T47D (cell line): ENCODE measurements around the gene HOXC9.

Experiments
- DNase-seq, 2 experiments: peaks; one replicate each; pipeline versions ENCODE4 v3.0.0 to v3.0.0-alpha.2; 2011 to 2012; ENCODE audit warnings: low read depth in 1 of 2, low spot score in 1 of 2
- JUND ChIP-seq: IDR thresholded peaks from 2 replicates; pipeline ENCODE4 v1.6.1; 2012; ENCODE audit warnings: low read depth
- in situ Hi-C: cut with HindIII; loops from 2 replicates; pipeline ENCODE4 v1.10.0; 2016; ENCODE audit warnings: low sequenced_read_pairs, low pct_unique_long_range_greater_than_20kb

Gene HOXC9

DNA sequence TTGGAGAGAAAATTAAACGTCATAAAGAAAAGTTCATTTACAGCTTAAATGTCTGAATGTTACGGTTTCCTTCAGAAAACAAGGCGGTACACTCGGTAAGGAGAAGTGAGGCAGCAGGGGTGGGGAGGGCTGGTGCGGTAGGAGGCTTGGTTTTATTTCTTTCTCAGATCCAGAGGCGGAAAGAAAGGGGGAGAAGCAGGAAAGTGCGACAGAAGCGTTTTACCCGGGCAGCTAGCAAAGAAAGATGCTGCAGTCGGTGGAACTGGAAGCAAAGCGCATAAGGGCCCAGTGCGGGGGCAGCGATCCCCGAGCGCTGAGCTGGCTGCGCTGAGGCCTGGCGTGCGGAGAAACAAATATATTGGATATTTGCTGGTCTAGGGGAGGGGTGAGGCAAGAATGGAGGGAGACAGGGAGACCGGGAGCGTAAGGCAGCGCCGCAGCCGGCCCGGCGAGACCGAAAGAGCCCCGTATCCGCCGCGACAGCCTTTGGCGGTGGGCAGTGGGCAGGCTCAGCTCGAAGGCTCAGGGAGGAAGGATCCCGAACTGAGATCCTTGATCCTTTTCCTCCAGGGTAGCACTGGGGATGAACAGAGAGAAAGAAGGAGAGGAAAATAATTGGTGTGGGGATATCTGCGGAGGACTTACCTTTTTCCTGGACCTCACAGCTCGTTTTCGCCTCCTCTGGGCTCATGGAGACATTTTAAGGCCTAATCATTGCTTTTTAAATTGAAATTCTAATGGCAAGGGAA lies 33.4 kb upstream of the HOXC9 start:
- no peak for DNase-seq
- in situ Hi-C loops: no loop called here
- TF ChIP-seq JUND: no peak

- in situ Hi-C loops: no loop called here
- TF ChIP-seq JUND: no peak
These were observed 32.5 kb upstream of the HOXC9 start for GRCh38 chr12:53967421-53967925.

GRCh38 chr12:53968214-53969127 lies 31.5 kb upstream of the HOXC9 start:
- DNase-seq: no peak
- in situ Hi-C loops: no loop called here
- TF ChIP-seq JUND: no peak

More at GRCh38 chr12:53967421-53967925, 32.5 kb upstream of the HOXC9 start:
- no peak for DNase-seq

DNA sequence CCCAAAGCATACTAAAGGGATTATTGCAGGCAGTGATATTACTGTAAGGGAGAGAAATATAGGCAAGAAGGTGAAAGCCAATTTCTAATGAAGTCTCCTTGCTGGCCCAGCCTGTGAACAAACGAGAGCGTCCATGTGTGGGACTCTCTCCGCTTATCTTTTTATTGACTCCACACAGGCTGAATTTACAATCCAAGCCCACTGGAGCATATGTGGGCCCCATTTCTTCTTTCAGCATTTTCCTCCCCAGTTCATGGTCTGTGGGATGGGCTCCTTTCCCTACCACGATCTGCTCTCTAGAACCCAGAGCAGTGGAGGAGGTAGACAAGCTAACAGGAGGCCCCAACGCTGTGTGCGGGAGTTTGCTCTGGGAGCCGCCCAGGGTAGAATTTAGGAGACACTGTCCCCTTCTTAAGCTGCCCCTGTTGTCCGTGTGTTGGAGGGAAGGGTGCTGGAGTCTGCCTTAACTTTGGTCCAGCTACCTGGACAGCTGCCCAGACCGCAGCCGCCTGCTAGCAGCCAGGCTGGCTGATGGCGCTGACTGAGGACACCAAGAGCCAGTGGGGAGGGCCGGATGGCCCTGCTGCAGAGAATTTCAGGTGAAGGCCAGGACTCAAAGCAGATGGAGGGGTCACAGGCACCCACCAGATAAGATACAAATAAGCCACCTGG lies 30.2 kb upstream of the HOXC9 start:
- DNase-seq: no peak
- TF ChIP-seq JUND: no peak
- in situ Hi-C loops: no loop called here

- in situ Hi-C loops: no loop called here
- DNase-seq: no peak
- no peak for TF ChIP-seq JUND
These were observed 29.5 kb upstream of the HOXC9 start for GRCh38 chr12:53970451-53970850.

DNA sequence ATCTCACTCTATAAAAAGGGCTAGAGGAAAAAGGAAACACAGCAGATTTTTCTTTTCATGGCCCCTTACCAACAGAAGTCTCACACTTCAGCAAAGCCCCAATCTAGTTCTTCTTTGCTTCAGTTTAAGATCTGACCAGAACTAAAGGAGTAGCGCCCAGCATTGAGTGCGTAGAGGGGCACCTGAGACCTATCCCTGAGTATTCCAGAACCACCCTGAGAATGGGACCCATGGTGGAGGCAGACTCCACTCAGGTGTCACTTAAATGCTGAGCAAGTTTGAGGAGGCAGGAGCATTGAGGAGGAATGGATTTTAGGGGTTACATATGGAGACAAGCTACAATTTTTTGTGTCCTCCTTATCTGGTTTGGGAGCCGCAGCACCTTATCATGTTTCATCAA lies 28.8 kb upstream of the HOXC9 start:
- no peak for TF ChIP-seq JUND
- in situ Hi-C loops: no loop called here

DNA sequence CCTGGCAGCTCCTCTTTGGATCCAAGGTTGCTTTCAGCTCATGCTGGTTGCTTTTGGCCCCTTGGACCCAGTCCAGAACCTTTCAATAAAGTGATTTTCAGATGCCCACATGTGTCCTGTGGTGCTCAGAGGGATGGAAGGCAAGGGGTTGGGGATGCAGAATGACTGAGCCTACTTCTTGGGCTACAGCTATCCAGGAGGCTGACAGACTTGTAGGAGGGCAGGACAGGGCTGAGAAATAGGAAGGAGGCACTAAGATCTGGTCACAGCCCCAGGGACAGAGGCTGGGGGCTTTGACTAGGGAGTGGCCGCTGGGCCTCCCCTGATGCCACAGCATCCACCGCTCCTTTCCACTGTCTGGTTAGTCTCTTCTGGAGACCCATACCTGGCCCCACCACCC lies 28.3 kb upstream of the HOXC9 start:
- TF ChIP-seq JUND: no peak
- in situ Hi-C loops: no loop called here

More for the DNA sequence above, 28.8 kb upstream of the HOXC9 start:
- DNase-seq: no peak

DNA sequence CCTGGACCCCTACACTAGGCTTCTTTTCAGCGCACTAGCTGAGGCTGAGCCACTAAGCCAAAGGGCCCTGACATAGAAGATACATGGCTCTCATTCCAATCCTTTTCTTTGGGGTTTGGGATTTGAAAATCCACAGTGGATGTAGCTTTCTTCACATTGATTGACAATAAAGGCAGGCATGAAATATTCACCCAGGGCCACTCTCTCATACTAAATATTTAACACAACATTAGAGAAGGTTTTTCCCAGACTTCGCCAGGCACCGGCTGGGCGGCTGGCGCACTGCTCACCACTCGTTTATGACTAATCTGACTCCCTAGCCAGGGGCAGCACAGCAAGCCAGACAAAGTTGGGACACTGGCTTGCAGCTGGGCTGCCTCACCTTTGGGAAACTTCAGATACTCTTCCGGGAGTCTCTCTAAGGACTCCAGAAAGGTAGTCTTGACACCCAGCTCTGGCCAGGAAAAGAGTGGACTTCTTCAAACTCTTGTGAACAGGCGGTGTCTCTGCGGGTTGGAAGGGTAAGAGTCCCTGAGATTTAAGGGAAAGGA lies 27.7 kb upstream of the HOXC9 start:
- no peak for TF ChIP-seq JUND
- DNase-seq: no peak
- in situ Hi-C loops: no loop called here

More for the DNA sequence above, 28.3 kb upstream of the HOXC9 start:
- DNase-seq: no peak

DNA sequence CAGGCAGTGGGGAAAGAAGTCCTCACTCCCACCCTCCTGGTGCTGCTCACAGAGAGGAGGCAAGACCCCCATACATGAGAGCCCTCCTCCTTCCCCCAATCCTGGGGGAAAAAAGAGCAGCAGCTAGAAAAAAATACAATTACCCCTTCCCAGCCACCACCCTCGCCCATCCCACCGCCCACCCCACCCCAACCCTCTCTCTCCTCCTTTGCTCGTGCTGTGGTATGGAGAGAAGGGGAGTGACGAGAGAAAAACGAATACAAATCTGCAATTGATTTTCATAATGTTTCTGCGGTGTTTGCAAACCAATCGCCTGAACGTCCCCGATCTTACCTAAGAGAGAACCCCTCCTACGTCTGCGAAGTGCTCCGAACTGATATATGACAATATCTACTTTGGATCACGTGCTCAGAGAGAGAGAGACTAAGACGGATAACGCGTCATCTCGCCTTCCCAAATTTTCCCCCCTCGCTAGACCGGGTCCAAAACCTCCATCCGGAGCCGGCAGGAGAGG lies 27.2 kb upstream of the HOXC9 start, which contains the start of gene HOXC11:
HOXC11 (plus strand) TSS at position 405 of the 514 bp plus-strand sequence. CDS start 116 bp downstream, outside the sequence.
- no peak for DNase-seq
- in situ Hi-C loops: no loop called here
- no peak for TF ChIP-seq JUND

DNA sequence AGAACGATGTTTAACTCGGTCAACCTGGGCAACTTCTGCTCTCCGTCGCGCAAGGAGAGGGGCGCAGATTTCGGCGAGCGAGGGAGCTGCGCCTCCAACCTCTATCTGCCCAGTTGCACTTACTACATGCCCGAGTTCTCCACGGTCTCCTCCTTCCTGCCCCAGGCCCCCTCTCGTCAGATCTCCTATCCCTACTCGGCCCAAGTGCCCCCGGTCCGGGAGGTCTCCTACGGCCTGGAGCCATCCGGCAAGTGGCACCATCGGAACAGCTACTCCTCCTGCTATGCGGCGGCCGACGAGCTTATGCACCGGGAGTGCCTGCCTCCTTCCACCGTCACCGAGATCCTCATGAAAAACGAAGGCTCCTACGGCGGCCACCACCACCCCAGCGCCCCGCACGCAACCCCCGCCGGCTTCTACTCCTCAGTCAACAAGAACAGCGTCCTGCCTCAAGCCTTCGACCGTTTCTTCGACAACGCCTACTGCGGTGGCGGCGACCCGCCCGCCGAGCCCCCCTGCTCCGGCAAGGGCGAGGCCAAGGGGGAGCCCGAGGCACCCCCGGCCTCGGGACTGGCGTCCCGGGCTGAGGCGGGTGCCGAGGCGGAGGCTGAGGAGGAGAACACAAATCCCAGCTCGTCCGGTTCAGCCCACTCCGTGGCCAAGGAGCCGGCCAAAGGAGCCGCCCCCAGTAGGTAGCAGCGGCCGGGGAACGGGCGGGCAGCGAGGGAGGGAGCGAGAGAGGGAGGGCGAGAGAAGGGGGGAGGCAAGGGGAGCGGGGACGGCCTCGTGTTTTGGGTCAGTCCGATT lies 26.5 kb upstream of the HOXC9 start:
- in situ Hi-C loops: no loop called here

DNA sequence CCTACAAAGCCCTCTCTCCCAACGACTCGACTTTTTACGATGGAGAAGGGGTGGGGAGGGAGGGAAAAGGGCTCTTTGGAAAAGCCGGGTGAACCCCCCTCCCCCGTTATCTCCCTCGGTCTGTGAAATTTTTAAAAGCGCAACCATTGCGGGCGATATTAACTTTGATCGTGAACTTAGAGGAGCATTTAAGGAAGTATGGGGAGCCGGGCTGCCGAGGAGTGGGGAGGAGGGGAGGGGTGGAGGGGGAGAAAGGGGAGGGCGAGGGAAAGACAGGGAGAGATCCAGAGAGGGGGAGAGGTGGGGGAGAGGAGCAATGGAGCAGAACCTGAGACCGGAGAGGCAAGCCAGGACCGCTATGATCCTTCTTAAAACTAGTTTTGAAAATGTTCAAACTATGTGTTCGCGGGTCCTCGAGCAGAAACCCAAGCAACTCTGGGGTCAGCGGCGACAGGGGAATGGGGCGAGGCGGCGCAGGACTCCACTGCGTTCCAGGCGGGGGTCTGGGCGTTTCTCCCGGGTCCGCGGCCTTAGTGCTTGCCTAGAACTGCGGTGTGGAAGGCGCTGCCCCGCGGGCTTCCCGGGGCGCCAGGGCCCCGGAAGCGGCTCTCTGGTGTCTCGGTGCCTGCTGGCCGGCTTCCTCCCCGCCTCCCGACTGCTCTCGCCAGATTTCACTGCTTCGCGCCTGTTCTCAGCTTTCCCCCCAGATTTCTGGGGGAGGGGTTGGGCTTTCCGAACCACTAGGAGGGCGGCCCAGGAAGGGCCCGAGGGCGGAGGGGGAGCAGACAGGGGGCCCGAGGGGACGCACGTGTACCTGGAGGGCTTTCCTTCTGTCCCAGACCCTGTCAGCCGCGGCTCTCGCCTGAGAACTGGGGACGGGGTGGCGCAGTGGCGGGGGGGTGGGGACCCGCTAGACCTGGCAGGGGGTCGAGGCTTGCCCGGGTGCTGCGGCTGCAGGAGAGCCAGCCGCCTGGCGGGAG lies 25.6 kb upstream of the HOXC9 start, which contains the start of gene HOTAIR:
HOTAIR (minus strand) TSS at position 871 of the 980 bp plus-strand sequence.
- in situ Hi-C loops: no loop called here
- DNase-seq: peak in 1 of 2 experiments; percentile 85
- no peak for TF ChIP-seq JUND

More for the DNA sequence above, 26.5 kb upstream of the HOXC9 start:
- DNase-seq: peak; percentile 91 to 93
- TF ChIP-seq JUND: no peak
